Activated naive CD4-positive, alpha-beta T cell treated with anti-CD3 and anti-CD28 coated beads, Interleukin-2, amount 10 ng/mL, durations not matched to agents 5 hours and 36 hours (primary cell): Measurements from ENCODE around the gene MFSD1. TPM values are rescaled to one million over a fixed set of nuclear protein-coding genes. Genes with fewer than 3 reads are reported as not detected.

ENCODE experiments used
- total RNA-seq, 2 experiments: library from RNA; stranded (reverse); gene quantifications; one replicate each; pipeline ENCODE4 v1.2.3, GENCODE V29; 2021

Gene MFSD1, protein sequence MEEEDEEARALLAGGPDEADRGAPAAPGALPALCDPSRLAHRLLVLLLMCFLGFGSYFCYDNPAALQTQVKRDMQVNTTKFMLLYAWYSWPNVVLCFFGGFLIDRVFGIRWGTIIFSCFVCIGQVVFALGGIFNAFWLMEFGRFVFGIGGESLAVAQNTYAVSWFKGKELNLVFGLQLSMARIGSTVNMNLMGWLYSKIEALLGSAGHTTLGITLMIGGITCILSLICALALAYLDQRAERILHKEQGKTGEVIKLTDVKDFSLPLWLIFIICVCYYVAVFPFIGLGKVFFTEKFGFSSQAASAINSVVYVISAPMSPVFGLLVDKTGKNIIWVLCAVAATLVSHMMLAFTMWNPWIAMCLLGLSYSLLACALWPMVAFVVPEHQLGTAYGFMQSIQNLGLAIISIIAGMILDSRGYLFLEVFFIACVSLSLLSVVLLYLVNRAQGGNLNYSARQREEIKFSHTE
- 10 to 100 TPM; 28.0 to 32.5 TPM for total RNA-seq

DNA sequence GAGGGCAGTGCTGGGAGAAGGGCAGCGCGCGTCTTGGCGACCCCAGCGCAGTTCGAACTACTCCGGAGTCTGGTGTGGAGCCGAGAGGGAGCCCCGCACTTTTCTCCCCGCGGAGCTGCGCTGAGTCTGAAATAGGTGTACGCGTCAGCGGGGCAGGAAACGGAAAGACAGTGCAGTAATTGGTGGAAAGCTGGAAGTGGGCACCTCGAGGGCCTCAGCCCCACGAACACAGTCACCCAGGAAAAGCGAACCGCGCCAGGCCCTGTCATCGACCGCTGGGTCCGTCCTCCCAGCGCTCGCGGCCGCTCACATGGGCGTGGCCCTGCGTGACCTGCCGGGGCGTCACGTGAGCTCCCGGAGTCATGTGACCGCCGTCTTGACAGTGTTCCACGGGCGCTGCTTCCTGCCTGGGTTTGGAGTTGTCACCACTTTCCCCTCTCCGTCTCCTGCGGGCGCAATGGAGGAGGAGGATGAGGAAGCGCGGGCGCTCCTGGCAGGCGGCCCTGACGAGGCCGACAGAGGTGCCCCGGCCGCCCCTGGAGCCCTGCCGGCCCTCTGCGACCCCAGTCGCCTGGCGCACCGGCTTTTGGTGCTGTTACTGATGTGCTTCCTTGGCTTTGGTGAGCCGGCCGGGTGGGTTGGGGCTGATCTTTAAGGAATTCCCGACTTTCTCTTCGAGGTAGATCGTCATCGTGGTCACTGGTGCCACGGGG, at the start of gene MFSD1:
Gene MFSD1, plus strand, starts transcription at position 359 of the 713 bp plus-strand sequence. Its CDS starts 99 bp downstream, at position 458.

Other genes with a start within 250 kb of the MFSD1 start
- under 1 TPM in 1 of 2 experiments, not detected in 1; 0.58 TPM for gene MLF1, start 230.9 kb upstream of the MFSD1 start, total RNA-seq
- 10 to 100 TPM; 34.1 to 42.4 TPM for gene GFM1, start 157.5 kb upstream of the MFSD1 start, total RNA-seq
- gene LXN, start 129.4 kb upstream of the MFSD1 start, total RNA-seq = 1 to 10 TPM; 8.1 to 9.2 TPM
- not detected for gene RARRES1, start 69.6 kb upstream of the MFSD1 start, total RNA-seq